HFF-Myc (cell line): ENCODE results near the gene DHRS13.

ENCODE experiments used
- DNase-seq: peaks from one replicate; pipeline ENCODE4 v3.0.0-alpha.2; 2011; ENCODE audit warnings: low read depth; ENCODE audit errors: extremely low read depth
- H3K4me3 ChIP-seq: replicated peaks from 2 replicates; pipeline ENCODE4 v1.5.1; 2011; ENCODE audit warnings: low read depth, mild to moderate bottlenecking, control low read depth, low read length
- CTCF ChIP-seq: IDR thresholded peaks from 2 replicates; pipeline ENCODE4 v1.5.1; 2012; ENCODE audit warnings: mild to moderate bottlenecking, low read depth, low read length, control low read depth; ENCODE audit errors: missing control alignments

Gene DHRS13

GRCh38 chr17:28891201-28891600, 11.7 kb downstream of the DHRS13 start:
- no peak for DNase-seq
- no peak for TF ChIP-seq CTCF
- H3K4me3 ChIP-seq: no peak overlapping the region

- no peak for DNase-seq
- no peak overlapping the region for H3K4me3 ChIP-seq
- no peak for TF ChIP-seq CTCF
Measured at GRCh38 chr17:28889996-28890395, 12.9 kb downstream of the DHRS13 start.

GRCh38 chr17:28888832-28889231, 14.0 kb downstream of the DHRS13 start:
- no peak overlapping the region for H3K4me3 ChIP-seq
- DNase-seq: no peak
- TF ChIP-seq CTCF: no peak

- H3K4me3 ChIP-seq: no peak overlapping the region
- DNase-seq: no peak
- TF ChIP-seq CTCF: no peak
Measured at GRCh38 chr17:28887871-28888471, 14.9 kb downstream of the DHRS13 start.

- no peak overlapping the region for H3K4me3 ChIP-seq
- no peak for TF ChIP-seq CTCF
- DNase-seq: no peak
Measured at GRCh38 chr17:28885951-28886350, 16.9 kb downstream of the DHRS13 start.

GRCh38 chr17:28885363-28885762, 17.5 kb downstream of the DHRS13 start:
- DNase-seq: no peak
- H3K4me3 ChIP-seq: no peak overlapping the region
- no peak for TF ChIP-seq CTCF
